Body of pancreas (tissue), 4 donors: ENCODE measurements around the gene LIG3. TPM values are rescaled to one million over a fixed set of nuclear protein-coding genes. Genes with fewer than 3 reads are reported as not detected.

Source experiments
- ATAC-seq: fragments of 150-250 bp; one replicate; pipeline ENCODE4 v1.9.1; 2016
- DNase-seq, 4 donors: peaks; one replicate each; pipeline ENCODE4 v3.0.0-alpha.2; 2019
- H3K27ac ChIP-seq, 4 donors: fragments of 200-600 bp; sonication (generic); 1 replicate in 3 of 4; 2 replicates in 1 of 4; pipeline versions ENCODE4 v1.5.1 to v1.6.1; 2016 to 2019; ENCODE audit warnings: mild to moderate bottlenecking in 1 of 4, mixed read lengths in 1 of 4, moderate library complexity in 1 of 4
- H3K27me3 ChIP-seq, 2 donors: fragments of 200-600 bp; sonication (generic); one replicate each; pipeline ENCODE4 v1.6.0; 2016; ENCODE audit warnings: mild to moderate bottlenecking in 1 of 2
- H3K36me3 ChIP-seq, 2 donors: fragments of 200-600 bp; sonication (generic); replicated peaks in 1 of 2; 2 replicates each; pipeline ENCODE4 v1.5.1; 2016; ENCODE audit warnings: low read depth in 2 of 2; ENCODE audit not compliant: insufficient read depth in 1 of 2
- H3K4me1 ChIP-seq: fragments of 200-600 bp; sonication (generic); one replicate; pipeline ENCODE4 v1.6.0; 2016
- H3K4me3 ChIP-seq, 2 donors: fragments of 200-600 bp; sonication (generic); 1 replicate in 1 of 2; 2 replicates in 1 of 2; pipeline ENCODE4 v1.5.1; 2016 to 2019
- H3K9me3 ChIP-seq, 3 donors: fragments of 200-600 bp; sonication (generic); 1 replicate in 2 of 3; 2 replicates in 1 of 3; pipeline ENCODE4 v1.5.1; 2016
- CTCF ChIP-seq, 7 experiments: fragments of 450-650 bp in 4 of 7; fragments of 200-600 bp in 3 of 7; sonication (generic) in 3 of 7; IDR thresholded peaks; one replicate each; pipeline ENCODE4 v1.5.1; 2016 to 2019; ENCODE audit warnings: antibody characterized with exemption in 7 of 7
- POLR2A ChIP-seq, 3 donors: fragments of 450-650 bp; IDR thresholded peaks; one replicate each; pipeline ENCODE4 v1.6.1; 2016; ENCODE audit warnings: antibody characterized with exemption in 3 of 3, mild to moderate bottlenecking in 2 of 3
- WGBS, 2 donors: methylation state at CpG; one replicate each; pipeline ENCODE4 v1.1.5; 2017; 5-methylcytosine and 5-hydroxymethylcytosine counted together
- intact Hi-C: fragments of 100-400 bp; cut with DNase I; formaldehyde crosslinking; loops from one replicate; pipeline ENCODE4 v1.15.1; 2023
- total RNA-seq, 2 donors: library from RNA; depleted of rRNA; stranded (reverse); fragments of >200 nt; gene quantifications; one replicate each; pipeline ENCODE4 v1.1.0, GENCODE V29; 2016

LIG3 gene
- total RNA-seq, 2 donors from 2014 or later = 19.2 to 28.7 TPM

GRCh38 chr17:35016369-35016768 lies 36.1 kb downstream of the LIG3 start:
- Histone ChIP-seq H3K9me3 (no peaks in the 10 kb centered on the region), H3K4me3 (no peak overlapping the region), H3K27me3 (no peaks in the 10 kb centered on the region), H3K4me1 (no peaks in the 10 kb centered on the region), H3K36me3 (peaks cover 0 to 1% of the 10 kb centered on the region in 2 donors), H3K27ac (no peak overlapping the region)
- TF ChIP-seq CTCF (IDR thresholded peaks at IDR 0.05) (no peak), POLR2A (IDR thresholded peaks at IDR 0.05) (no peak)
- WGBS, 2 donors = 98% methylated on average over 4 of the region's 4 CpGs; no CpG with 5 or more reads in 1 of the 2 donors
- DNase-seq (no peak), ATAC-seq (no peak)
- intact Hi-C loops = no loop called here

- H3K36me3 ChIP-seq = peaks cover 0 to 1% of the 10 kb centered on the region in 2 donors
- no peaks in the 10 kb centered on the region for H3K9me3 ChIP-seq
- H3K27ac ChIP-seq = no peak overlapping the region
- 96 to 98% methylated on average over 4 of the region's 4 CpGs for WGBS, 2 donors
- intact Hi-C loops = no loop called here
- no peak for ATAC-seq
- no peak overlapping the region for H3K4me3 ChIP-seq
- no peaks in the 10 kb centered on the region for H3K27me3 ChIP-seq
- TF ChIP-seq CTCF (IDR thresholded peaks at IDR 0.05) = no peak
- TF ChIP-seq POLR2A (IDR thresholded peaks at IDR 0.05) = no peak
- no peaks in the 10 kb centered on the region for H3K4me1 ChIP-seq
- DNase-seq = no peak
Observed at GRCh38 chr17:35017021-35017420, 36.7 kb downstream of the LIG3 start.

- Histone ChIP-seq H3K36me3 (peaks cover 0 to 1% of the 10 kb centered on the region in 2 donors), H3K9me3 (no peaks in the 10 kb centered on the region), H3K27ac (no peak overlapping the region), H3K4me1 (peaks cover 12% of the 10 kb centered on the region), H3K4me3 (no peak overlapping the region), H3K27me3 (no peaks in the 10 kb centered on the region)
- DNase-seq (no peak), ATAC-seq (no peak)
- intact Hi-C loops = no loop called here
- TF ChIP-seq POLR2A (IDR thresholded peaks at IDR 0.05) (no peak), CTCF (IDR thresholded peaks at IDR 0.05) (no peak)
- WGBS, 2 donors = 58 to 81% methylated on average over 2 of the region's 2 CpGs
Observed at GRCh38 chr17:35018814-35019213, 38.5 kb downstream of the LIG3 start.

- no peak overlapping the region for H3K27ac ChIP-seq
- H3K4me1 ChIP-seq = peaks cover 12% of the 10 kb centered on the region
- DNase-seq (no peak), ATAC-seq (no peak)
- H3K27me3 ChIP-seq = no peaks in the 10 kb centered on the region
- TF ChIP-seq POLR2A (IDR thresholded peaks at IDR 0.05) (no peak), CTCF (IDR thresholded peaks at IDR 0.05) (no peak)
- H3K36me3 ChIP-seq = peaks cover 0 to 1% of the 10 kb centered on the region in 2 donors
- 94% methylated on average over 6 of the region's 6 CpGs for WGBS, 2 donors
- no peaks in the 10 kb centered on the region for H3K9me3 ChIP-seq
- no peak overlapping the region for H3K4me3 ChIP-seq
- intact Hi-C loops = no loop called here
Observed at GRCh38 chr17:35019386-35020179, 39.3 kb downstream of the LIG3 start.
